HG02610 (cell line): ENCODE measurements around the gene ZBTB43.
"Not testable (repeated sequence)": the region's sequence is repeated elsewhere in the genome, so short reads cannot be mapped to it uniquely, and the experiment has no call there.

Experiments used
- ATAC-seq: cut with Tn5 transposase; IDR thresholded peaks from one replicate; pipeline ENCODE4 v1.9.1; 2021; ENCODE audit warnings: mild to moderate bottlenecking, moderate library complexity; ENCODE audit not compliant: unreplicated experiment

The ZBTB43 gene

DNA sequence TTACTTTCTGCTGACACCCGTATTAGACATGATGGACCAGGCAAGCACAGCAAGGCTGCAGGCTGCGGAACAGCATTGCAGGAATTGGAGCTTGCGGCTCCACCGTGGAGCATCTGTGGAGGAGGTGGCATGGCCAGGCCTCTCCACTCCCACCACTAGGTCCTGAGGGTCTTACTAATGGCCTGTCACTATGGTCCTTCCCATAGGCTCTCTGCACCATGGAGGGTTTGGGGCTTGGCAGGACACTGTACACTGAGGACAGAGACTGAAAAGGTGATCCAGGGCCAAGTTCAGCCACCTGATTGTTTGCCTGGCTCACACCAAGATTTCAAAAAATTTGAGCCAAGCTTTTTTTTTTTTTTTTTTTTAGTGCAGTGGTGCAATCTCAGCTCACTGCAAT lies 14.3 kb upstream of the ZBTB43 start:
- ATAC-seq: no peak

DNA sequence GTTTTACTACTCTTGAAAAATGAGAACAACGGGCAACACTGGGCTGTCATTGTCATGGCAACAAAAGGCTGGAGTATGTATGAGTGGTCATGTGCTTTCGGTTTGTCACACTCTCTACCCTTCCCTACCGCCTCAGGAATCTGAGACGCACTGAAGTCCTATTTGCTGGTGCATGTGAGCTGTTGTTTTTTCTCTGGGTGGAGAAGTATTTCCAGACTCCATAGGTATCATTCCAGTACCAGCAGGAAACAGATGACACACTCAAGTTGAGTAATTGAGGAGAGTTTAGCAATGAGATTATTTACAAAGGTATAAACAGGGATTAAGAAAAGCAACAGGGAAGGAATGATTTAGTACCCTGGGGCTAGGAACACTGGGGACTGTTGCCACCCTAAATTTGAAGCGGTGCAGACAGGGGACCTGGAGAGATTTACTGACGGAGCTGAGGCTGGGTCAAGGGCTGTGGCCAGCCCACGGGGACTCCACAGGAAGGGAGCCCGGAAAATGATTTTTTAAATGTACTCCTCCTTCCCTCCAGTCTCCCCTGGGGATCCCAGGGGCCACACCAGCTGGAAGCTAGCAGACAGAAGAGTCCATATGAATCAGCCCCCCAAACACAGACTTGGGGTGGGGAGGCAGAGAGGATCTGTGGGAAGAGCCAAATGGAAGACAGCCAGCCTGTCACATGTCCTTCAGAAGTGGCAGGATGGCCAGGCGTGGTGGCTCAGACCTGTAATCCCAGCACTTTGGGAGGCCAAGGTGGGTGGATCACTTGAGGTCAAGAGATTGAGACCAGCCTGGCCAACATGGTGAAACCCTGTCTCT lies 13.2 kb upstream of the ZBTB43 start:
- ATAC-seq: no peak

DNA sequence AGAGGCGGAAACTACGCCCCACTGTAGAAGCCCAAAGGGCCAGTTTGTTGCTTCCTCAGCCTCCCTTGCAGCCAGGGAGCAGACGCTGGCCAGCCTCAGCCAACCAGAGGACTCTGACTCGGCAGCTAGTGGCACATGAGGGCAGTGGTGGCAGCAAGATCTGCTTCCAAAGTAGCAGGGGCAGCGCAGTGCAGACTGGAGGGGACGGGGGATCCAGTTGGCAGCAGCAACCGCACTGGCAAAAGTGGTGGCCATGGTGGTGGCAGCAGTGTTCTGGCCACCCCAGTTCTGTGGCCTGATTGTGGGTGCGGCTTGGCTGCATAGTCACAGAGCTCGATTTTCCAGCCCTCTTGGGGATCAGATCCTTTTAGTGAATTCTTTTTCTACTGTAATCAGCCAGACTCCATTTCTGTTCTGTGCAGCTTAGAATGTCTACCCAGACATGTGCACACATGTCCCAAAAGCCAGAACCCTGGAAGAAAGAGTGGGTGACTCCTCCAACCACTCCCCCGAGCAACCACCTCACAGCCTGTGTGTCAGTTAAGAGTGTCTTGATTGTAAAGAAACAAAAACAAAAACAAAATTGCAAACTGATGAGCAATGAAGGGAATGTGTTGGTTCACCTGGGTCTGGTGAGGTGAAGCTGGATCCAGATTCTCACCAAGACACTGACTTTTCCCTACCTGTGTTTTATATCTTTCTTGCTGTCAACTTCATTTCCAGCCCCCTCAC lies 11.0 kb upstream of the ZBTB43 start:
- no peak for ATAC-seq

DNA sequence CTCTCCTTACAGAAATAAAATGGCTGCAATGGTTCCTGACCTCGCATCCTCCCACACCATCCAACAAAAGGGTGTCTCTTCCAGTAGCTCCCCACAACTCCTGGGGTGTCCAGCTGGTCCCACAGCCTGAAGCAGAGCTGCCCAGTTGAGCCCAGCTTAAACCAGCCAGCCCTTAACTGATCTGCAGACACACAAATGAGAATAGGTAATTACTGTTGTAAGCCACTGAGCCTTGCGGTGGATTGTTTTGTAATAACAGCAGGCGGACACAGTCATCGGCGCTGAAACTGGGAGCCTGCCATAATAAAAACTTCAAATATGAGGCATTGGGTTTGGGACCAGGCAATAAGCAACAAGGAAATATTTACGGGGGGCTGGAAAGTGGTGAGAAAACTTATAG lies 10.4 kb upstream of the ZBTB43 start:
- ATAC-seq: no peak

DNA sequence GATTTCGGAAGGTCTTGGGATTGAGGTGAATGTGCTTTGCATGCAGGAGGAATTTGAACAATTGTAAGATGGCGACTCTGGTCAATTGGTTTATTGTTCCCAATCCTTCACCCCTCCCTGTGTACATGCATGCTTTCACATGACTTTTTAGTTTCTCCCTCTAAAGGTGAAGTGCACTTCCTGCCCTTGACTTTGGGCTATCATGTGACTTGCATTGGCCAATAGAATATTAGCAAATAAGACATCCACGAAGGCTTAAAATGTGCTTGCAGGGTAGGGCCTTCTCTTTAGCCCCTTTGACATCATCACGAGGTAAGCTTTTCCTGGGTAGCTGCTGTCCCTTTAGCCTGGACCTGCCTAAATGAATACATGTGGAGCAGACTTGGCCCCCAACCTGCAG lies 8.1 kb upstream of the ZBTB43 start:
- ATAC-seq: no peak

DNA sequence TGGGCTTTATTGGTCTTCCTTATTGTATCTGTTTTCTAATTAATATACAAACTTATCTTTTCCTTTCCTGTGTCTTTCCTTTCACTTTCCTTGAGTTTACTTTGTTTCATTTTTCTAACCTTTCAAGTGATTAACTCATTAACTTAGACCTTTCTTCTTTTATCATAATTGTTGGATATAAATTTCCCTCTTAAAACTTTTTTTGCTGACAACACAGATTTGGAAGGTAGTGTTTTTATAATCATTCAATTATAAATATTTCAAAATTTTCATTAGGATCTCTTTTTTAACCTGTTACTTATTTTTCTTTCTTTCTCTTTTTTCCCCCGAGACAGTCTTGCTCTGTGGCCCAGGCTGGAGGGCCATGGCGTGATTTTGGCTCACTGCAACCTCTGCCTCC lies 6.9 kb upstream of the ZBTB43 start:
- ATAC-seq: no peak

DNA sequence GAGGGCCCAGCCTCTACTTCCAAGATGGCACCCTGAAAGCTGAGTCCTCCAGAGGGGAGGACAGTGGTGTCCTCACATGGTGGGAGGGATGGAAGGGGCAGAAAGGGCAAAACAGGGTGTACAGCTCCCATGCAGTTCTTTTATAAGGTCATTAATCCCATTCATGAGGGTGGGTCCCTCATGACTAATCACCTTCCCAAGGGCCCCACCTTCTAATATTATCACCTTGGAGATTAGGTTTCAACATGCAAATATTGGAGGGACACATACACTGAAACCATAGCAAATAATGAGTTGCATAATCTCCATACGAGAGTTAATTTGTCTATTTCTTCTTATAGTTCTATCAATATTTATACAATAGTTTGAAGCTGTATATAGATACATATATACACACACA lies 5.8 kb upstream of the ZBTB43 start:
- no peak for ATAC-seq

DNA sequence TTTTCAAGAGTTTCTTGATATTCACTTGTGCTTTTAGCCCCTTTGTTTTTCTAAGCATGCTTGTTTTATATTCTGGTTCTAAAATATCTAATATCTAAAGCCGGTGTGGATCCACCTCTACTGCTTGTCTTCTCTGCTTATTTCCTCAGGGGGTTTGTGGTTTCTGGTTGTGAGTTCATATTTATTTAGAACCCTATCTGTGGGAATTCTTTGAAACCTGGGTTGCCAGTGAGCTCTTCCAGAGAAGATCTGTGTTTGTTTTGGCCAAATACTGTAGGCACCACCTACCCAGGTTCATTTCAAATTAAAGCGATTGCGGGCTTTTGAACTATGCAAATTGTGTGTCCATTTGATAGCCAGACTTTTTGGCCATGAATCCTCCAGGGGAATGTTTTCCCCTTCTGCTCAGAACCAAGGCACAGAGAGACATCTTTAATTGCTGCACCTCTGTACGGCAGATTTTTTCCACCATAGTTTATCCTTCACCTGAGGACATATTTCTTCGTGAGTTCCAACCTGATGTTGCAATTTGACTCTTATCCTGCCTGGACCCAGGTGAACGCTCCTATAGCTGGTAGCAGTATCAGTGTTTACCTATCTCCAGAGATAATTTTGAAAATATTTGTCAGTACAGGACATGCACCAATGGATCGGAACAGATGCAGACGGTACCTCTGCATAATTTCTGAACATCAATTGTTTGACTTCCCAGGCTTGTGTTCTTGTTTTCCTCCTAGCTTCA lies 2.4 kb upstream of the ZBTB43 start:
- no peak for ATAC-seq

DNA sequence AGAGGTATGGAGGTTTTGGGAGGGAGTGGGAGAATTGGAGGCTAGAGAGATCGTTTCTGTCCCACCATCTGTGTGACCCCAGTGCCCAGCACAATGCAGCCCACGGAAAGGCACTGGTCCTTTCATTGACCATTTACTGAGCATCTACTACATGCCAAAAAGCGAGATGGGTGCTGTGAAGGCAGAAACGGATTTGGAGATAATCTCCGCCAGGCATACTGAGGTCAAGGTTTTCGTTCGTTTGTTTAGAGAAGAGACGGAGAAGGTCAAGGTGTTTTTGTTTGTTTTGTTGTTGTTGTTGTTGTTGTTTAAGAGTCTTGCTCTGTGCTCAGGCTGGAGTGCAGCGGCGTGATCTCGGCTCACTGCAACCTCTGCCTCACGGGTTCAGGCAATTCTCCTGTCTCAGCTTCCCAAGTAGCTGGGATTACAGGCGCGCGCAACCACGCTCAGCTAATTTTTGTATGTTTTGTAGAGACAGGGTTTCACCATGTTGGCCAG lies 593 bp upstream of the ZBTB43 start:
- ATAC-seq: no peak

DNA sequence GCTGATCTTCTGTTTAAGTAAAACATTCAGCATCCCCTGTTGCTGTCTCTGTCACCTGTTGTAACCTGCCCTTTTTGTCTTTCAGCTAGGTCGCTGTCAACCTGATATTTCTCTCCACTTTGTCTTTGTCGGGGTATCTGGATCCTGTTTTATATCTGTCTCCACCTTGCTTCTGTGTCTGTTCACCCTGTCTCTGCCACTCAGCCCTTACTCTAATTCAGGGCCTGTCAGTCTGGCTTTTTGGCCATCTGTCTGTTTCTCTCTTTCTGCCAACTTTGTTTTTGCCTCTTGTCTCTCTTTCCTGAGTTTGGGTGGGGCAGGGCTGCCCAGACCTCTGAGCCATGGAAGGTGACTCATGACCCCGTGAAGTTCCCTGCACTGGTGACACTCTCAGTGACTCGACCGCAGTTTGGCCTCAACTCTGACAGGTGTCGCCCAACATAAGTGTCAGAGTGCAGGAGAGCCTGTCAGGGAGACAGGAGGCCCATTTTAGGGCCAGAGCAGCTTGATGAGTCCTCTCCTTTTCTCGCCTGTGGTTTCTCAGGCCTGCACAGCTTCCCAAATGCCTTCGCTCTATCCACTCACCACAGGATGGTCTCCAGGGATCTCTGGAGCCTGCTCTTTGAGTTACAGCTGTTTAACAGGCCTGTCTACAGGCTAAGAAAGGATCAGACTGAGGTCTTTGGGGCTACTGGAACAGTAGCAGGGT lies 868 bp downstream of the ZBTB43 start:
- peak; percentile 77 for ATAC-seq

DNA sequence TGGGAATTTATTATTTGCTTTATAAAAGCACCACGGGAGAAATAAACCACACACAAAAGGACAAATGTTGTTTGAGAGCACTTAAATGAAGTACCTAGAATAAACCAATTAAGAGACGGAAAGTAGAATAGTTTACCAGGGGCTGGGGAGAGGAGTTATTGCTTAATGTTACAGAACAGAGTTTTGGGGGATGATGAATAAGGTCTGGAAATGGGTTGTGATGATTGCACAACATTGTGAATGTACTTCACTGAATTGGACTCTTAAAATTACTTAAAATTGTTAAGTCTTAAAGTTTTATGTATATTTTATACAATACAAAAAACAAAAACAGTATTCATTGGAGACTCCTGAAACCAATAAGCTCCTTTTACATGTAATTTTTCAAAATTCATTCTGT lies 1.5 kb downstream of the ZBTB43 start:
- ATAC-seq: no peak

DNA sequence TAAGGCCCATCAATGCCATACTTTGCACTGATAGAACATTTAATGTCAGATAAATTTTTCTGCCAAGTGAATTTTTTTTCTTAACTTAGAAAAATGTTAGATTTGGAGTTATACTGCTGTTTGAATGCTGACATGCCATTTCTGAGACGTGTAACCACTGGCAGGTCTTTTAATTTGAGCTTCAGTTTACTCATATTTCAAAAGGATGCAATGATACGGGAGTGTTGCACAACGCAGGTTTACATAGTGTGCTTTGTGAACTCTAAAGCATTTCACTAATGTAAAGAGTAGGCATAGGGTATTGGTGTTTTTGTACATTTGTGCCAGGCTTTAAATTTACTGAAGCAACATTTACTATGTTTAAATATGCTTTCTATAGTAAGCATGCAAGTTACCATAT lies 4.2 kb downstream of the ZBTB43 start:
- no peak for ATAC-seq

DNA sequence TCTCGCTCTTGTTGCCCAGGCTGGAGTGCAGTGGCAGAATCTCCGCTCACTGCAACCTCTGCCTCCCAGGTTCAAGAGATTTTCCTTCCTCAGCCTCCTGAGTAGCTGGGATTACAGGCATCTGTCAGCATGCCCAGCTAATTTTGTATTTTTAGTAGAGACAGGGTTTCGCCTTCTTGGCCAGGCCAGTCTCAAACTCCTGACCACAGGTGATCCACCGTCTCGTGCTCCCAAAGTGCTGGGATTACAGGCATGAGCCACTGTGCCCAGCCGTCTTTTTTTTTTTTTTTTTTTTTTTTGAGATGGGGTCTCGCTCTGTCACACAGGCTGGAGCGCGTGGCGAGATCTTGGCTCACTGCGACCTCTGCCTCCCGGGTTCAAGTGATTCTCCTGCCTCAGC lies 5.4 kb downstream of the ZBTB43 start:
- ATAC-seq: not testable (repeated sequence)

DNA sequence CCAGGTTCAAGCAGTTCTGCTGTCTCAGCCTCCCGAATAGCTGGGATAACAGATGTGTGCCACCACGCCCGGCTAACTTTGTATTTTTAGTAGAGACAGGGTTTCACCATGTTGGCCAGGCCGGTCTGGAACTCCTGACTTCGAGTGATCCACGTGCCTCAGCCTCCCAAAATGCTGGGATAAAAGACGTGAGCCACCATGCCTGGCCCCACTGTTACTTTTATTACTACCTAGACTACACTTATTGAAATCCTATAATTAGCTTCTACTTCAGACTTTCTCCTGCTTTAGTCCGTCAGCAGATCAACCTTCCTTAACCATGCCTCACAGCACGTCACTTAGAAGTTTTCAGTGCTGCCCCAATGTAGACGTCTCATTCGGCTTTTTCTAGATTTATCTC lies 8.2 kb downstream of the ZBTB43 start:
- no peak for ATAC-seq

DNA sequence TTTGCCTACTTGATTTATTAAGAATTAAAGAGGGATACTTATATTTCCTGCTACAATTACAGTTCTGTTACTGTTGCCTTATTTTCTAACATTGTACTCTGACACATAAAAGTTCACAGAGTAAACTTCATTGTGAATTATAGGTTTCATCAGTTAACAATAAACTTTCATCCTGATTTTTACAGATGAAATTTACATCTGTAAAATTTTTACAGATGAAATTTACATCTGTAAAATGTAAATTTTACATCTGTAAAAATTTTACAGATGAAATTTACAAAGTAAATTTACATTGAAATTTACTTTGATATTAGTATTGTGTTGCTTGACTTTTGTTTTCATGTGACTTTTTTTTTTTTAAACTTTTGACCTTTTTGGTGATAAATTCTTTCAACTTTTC lies 9.3 kb downstream of the ZBTB43 start:
- no peak for ATAC-seq

DNA sequence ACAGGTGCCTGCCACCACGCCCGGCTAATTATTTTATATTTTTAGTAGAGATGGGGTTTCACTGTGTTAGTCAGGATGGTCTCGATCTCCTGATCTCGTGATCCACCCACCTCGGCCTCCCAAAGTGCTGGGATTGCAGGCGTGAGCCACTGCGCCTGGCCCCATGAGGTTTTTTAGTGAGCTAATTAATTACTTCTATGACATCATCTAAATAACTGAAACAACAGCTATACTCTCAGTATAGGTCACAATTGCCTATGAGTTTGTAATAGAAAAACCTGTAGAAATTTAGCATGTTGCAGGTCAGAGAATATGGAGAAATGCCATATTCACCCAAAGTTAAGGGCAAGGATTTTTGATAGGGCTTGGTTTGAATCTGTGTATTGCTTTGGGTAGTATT lies 12.8 kb downstream of the ZBTB43 start:
- not testable (repeated sequence) for ATAC-seq

DNA sequence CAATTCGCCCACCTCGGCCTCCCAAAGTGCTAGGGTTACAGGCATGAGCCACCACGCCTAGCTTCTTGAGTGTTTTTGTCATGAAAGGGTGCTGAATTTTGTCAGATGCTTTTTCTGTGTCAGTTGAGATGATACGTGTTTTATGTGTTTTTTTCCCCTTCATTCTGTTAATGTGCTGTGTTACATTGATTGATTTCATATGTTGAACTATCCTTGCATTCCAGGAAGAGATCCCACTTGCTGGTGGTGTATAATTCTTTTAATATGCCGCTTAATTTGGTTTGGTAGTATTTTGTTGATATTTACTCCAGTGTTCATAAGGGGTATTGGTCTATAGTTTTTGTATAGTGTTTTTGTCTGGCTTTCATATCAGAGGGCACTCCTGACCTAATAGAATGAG lies 13.6 kb downstream of the ZBTB43 start:
- ATAC-seq: no peak

DNA sequence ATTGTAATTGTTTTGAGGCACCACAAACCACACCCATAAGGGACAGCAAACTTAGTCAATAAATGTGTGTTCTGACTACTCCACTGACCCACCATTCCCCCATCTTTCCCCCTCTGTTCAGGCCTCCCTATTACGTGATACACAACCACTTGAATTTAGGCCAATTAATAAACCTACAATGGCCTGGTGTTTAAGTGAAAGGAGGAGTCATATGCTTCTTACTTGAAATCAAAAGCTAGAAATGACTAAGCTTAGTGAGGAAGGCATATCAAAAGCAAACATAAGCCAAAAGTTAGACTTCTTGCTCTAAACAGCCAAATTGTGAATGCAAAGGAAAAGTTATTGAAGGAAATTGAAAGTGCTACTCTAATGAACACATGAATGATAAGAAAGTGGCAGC lies 14.6 kb downstream of the ZBTB43 start:
- ATAC-seq: peak; percentile 67

DNA sequence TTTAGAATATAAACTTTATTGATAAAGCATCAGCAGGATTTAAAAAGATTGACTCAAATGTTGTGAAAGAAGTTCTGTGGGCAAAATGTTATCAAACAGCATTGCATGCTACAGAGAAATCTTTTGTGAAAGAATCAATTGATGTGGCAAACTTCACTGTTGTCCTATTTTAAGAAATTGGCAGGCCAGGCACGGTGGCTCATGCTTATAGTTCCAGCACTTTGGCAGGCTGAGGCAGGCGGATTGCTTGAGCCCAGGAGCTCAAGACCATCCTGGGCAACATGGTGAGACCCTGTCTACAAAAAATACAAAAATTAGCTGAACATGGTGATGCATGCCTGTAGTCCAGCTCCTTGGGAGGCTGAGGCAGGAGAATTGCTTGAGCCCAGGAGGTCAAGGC lies 17.4 kb downstream of the ZBTB43 start:
- no peak for ATAC-seq

DNA sequence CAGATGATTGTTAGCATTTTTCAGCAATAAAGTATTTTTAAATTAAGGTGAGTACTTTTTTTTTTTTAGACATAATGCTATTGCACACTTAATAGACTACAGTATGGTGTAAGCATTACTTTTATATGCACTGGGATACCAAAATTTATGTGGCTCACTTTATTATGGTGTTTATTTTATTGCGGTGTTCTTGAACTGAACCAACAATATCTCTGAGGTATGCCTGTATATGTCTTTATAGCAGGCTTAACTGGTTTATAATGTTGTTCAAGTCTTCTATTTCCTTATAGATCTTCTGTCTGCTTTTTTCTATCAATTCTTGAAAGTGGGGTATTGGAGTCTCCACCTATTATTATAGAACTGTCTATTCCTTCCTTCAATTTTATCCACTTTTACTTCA lies 18.0 kb downstream of the ZBTB43 start:
- no peak for ATAC-seq

DNA sequence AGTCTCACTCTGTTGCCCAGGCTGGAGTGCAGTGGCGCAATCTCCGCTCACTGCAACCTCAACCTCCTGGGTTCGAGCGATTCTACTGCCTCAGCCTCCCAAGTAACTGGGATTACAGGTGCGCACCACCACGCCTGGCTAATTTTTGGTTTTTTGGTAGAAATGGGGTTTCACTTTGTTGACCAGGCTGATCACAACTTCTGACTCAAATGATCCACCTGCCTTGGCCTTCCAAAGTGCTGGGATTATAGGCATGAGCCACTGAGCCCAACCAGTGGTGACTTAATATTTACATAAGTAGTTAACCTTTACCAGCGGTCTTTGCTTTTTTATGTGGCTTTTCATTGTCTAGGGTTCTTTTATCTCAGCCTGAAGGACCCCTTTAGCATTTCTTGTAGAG lies 19.2 kb downstream of the ZBTB43 start:
- not testable (repeated sequence) for ATAC-seq
